Hematopoietic multipotent progenitor cell treated with erythropoietin and hydrocortisone succinate and interleukin-3 and kit ligand, for 17 days (in vitro differentiated cells): ENCODE measurements around the gene KCNG4.

Experiments used
- DNase-seq: peaks from one replicate; pipeline ENCODE4 v3.0.0-alpha.2; 2015; ENCODE audit warnings: low spot score

Gene KCNG4

GRCh38 chr16:84262939-84263338, 23.1 kb upstream of the KCNG4 start:
- no peak for DNase-seq

- no peak for DNase-seq
Observed at GRCh38 chr16:84262031-84262430, 22.2 kb upstream of the KCNG4 start.

DNA sequence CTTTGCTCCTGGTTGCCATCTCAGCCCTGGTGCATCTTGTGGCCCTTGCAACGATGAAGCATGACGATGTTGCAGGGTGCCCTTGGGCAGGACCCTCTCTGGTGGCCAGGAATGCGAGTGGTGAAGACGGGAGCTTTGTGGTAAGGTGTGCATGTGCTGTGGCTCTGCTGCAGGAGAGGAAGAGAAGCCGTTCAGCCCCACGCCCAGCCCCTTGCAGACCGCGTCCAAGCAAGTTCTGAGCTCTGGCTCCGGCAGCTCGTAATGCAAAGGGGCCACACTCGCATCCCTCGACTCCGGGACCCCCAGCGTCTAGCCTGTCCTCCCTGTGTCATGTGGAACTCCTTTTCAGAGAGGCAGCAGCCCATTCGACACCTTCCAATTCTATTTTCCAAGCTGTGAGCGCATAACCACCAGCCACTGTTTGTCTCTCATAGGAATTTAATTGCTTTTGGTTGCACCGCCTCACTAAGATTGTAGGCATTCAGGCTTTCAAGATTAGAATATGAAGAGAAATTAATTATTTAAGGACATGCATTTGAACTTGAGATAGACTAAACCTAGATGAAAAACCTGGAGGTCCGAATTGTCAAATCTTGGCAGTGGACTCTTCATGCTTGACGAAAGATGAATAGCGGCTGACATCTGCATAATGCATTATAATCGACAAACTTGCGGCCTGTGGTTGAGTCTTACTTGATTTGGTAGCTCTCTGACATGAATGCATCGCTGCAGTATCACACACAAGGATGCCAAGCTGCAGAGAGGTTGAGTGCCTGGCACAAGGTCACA, 21.1 kb upstream of the KCNG4 start:
- no peak for DNase-seq

- DNase-seq = no peak
Observed at GRCh38 chr16:84259691-84260090, 19.9 kb upstream of the KCNG4 start.

DNA sequence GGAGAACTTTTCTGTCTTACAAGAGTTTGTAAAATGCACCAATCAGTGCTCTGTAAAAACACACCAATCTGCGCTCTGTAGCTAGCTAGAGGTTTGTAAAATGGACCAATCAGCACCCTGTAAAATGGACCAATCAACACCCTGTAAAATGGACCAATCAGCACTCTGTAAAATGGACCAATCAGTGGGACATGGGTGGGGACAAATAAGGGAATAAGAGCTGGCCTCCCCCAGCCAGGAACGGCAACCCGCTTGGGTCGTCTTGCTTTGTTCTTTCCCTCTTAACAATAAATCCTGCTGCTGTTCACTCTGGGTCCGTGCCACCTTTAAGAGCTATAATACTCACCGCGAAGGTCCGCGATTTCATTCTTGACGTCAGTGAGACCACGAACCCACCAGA, 18.5 kb upstream of the KCNG4 start:
- DNase-seq = no peak

- no peak for DNase-seq
Observed at GRCh38 chr16:84255050-84255810, 15.4 kb upstream of the KCNG4 start.

DNA sequence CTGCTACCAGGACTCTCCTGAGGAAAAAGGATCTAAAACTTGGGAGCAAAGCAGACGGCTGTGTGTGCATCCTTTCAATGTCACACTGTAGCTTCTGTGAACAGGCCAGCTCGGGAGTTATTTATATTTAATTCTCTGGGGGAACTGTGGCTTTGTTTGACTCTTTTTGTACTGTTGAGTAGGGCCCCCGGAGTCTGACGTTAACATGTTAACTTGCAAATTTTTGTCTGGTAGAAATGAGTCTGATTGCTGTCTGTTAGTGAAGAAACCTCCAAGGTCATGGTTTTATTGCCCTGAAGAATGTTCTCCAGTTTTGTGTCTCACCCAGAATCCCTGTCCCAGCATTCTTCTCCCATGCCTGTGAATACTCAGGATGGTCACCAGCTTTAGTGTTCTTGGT, 14.2 kb upstream of the KCNG4 start:
- no peak for DNase-seq

- DNase-seq = no peak
Observed at GRCh38 chr16:84253173-84253572, 13.4 kb upstream of the KCNG4 start.

DNA sequence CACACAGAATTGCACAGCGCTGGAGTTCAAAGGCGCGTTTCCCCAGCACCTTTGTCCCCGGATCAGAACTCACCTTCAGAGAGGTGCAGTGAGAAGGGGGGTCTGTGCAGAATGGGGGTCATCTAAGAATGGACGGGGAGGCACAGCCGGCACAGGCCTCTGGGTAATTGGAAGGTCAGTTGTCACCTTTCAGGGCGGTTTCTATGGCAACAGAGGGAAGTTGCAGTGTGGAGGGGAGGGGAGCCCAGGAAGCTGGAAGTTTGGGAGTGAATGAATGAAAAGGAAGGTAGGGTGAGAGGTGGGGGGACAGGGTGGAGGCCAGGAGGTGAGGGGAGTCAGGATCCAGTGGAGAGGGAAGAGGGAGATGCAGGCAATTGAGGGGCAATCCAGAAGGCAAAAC, 12.4 kb upstream of the KCNG4 start:
- DNase-seq = no peak

GRCh38 chr16:84247844-84248243, 8.0 kb upstream of the KCNG4 start:
- no peak for DNase-seq

GRCh38 chr16:84247331-84247730, 7.5 kb upstream of the KCNG4 start:
- no peak for DNase-seq

DNA sequence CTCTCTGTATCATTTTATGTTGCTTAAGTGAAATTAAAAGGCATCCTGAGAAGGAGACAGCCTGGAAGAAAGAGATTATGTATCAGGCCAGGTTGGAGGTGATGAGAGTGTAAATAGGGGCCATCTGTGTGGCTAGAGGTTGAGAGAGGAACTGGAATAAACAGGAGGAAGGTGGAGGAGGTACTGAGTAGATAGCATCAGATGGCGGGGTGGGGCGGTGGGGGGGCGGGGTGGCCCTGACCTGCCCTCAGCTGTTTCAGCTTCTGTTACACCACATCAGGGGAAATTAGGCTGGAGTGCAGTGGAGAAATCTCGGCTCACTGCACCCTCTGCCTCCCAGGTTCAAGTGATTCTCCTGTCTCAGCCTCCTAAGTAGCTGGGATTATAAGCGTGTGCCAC, 6.9 kb upstream of the KCNG4 start:
- DNase-seq = no peak

- DNase-seq = no peak
Observed at GRCh38 chr16:84245956-84246678, 6.3 kb upstream of the KCNG4 start.

GRCh38 chr16:84244728-84245127, 4.9 kb upstream of the KCNG4 start:
- DNase-seq = no peak

GRCh38 chr16:84243732-84244131, 3.9 kb upstream of the KCNG4 start:
- no peak for DNase-seq

DNA sequence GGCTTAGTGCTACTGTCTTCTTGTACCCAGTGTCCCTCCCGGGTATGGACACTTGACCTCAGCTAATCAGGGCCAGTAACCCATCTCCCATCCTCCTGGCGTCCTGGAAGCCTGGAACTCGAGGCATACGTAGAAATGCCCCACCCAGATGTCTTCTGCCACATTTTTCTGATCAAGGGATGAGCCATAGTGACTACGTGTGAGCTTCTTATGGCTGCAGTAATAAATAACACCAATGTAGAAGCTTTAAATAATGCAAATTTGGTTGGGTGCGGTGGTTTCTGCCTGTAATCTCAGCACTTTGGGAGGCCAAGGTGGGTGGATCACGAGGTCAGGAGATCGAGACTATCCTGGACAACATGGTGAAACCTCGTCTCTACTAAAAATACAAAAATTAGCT, 3.0 kb upstream of the KCNG4 start:
- no peak for DNase-seq

DNA sequence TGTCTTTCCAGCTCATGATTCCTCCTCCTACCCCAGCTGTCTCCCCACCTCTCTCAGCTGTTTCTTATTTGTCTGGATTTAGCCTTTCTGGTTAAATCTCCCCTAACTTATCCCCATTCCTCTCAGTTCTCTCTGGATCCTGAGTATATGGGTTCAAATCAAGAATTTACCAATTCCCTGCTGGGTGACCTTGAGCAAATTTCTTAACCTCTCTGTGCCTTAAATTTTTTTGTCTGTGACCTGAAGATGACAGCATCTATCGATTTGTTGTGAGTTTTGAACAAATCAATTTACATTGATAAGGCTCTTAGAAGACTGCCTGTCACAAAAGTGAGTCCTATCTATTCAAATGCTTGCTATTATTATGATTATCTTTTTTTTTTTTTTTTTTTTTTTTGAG, 2.0 kb upstream of the KCNG4 start:
- no peak for DNase-seq

DNA sequence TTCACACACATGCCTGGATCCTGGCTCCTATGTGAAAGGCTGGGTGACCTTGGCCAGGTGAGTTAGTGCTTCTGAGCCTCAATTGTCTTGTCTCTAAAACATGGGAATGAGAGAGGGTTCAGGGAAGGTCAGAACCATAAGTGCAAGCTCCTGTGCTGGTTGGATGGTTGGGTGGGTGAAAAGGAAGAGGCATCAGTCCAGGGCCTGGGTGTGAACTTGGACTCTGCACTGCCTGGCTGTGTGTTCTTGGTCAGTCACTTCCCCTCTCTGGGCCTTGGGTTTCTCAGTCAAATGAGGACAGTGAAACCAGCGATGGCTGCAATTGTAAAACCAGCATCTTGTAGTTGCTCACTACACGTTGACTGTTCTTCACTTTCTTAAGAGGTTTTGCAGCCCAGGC, 643 bp upstream of the KCNG4 start:
- DNase-seq = no peak

DNA sequence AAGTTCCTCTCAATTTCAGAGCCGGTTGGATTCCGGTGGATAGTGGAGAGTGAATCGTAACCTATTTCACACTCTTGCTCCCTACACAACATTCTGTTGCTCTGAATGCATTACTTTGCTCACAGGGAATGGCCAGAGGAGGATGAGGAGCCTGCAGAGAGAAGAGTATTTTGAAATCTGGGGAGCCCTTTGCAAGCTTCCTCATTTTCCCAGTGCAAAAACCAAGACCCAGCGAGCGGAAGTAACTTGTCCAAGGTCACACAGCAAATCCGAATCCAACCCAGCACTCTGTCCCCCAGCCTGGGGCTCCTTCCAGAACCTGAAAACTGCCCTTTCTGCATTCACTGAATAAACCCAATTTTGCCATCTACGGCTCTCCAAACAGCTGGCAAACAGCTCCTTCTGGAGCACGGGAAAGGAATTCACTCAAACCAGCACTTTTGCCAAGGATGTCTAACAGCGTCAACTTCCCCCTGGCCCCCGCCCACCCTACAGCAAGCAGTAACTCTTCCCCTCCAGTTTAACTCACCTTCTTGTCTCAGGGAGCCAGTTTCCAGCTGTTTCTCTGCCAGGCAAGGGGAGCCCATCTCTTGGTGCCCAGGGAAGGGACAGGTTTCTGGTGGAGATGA, 557 bp downstream of the KCNG4 start:
- no peak for DNase-seq

DNA sequence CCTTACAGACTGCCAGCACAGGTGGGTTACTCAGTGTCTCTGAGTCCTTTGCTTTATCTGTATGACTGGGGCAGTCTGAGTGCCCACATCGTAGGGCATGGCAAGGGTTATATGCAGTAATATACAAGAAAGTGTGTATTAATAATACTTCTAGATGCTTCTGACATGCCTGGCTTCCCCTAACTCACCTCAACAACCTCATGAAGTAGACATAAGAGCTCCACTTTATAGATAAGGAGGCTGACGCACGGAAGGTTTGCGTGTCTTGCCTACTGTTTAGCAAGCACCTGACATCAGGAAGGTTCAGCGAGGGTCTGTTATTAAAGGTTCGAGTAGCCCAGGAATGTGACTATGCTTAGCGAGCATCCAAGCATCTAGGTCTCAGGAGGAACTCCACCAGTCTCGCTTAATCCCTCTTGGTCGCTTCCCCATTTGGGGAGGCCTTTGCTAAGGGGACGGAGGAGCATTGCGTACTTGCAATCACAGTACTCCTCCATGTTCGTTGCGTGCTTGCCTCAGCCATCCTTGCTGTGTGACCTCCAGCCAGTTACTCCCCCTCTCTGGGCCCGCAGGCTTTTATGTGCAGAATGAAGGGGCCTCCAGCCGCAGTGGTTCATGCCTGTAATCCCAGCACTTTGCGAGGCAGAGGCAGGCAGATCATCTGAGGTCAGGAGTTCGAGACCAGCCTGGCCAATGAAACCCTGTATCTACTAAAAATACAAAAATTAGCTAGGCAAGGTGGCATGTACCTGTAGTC, 1.6 kb downstream of the KCNG4 start:
- no peak for DNase-seq

DNA sequence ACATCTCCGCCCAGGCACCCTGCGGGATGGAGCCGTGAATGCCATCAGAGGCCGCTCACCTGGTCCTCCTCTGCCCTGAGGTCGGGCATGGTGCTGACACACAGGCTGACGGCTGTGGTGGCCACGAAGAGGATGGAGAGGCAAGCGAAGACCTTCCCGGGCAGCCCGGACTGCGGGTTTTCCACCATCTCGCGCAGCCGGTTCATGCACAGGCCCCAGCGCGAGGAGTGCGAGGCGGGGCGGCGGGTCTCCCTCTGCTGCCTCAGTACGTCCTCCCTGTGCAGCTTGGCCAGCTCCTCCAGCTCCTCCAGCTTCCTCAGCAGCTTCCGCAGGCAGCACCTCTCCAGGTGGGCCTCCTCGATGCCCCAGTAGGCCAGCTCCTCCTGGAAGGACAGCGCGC, 3.1 kb downstream of the KCNG4 start:
- no peak for DNase-seq
